Skeletal muscle tissue (tissue), 4 donors: ENCODE results near the gene MOB2. TPM values are rescaled to one million over a fixed set of nuclear protein-coding genes. Genes with fewer than 3 reads are reported as not detected.
"Not testable (repeated sequence)": the region's sequence is repeated elsewhere in the genome, so short reads cannot be mapped to it uniquely, and the experiment has no call there.

Experiments
- H3K27ac ChIP-seq: one replicate; pipeline ENCODE4 v1.7.0; 2013; ENCODE audit warnings: mild to moderate bottlenecking, low read depth, low read length, inconsistent platforms
- H3K27me3 ChIP-seq, 3 donors: one replicate each; pipeline ENCODE4 v1.7.0; 2013; ENCODE audit warnings: low read length in 3 of 3; ENCODE audit not compliant: control insufficient read depth in 3 of 3, insufficient read depth in 3 of 3
- H3K36me3 ChIP-seq, 3 donors: one replicate each; pipeline ENCODE4 v1.7.0; 2013; ENCODE audit warnings: low read length in 3 of 3; ENCODE audit not compliant: control insufficient read depth in 3 of 3, insufficient read depth in 3 of 3
- H3K4me1 ChIP-seq, 3 donors: one replicate each; pipeline ENCODE4 v1.7.0; 2013; ENCODE audit warnings: low read length in 3 of 3, mild to moderate bottlenecking in 3 of 3; ENCODE audit not compliant: control insufficient read depth in 3 of 3, insufficient read depth in 3 of 3
- H3K4me3 ChIP-seq, 3 donors: one replicate each; pipeline ENCODE4 v1.7.0; 2013; ENCODE audit warnings: low read length in 3 of 3
- H3K9ac ChIP-seq, 3 donors: one replicate each; pipeline ENCODE4 v1.7.0; 2013; ENCODE audit warnings: low read length in 3 of 3, mild to moderate bottlenecking in 3 of 3, moderate library complexity in 2 of 3, low read depth in 1 of 3
- H3K9me3 ChIP-seq, 3 donors: one replicate each; pipeline ENCODE4 v1.7.0; 2013; ENCODE audit warnings: low read length in 3 of 3; ENCODE audit not compliant: control insufficient read depth in 3 of 3
- total RNA-seq: library from RNA; depleted of rRNA; stranded (reverse); fragments of >200 nt; gene quantifications from one replicate; pipeline ENCODE4 v1.2.3, GENCODE V29; 2014
- donor health status: Osteomylitis.

MOB2 gene
- total RNA-seq, 1 donor from 2014 or later, result 18.3 TPM

DNA sequence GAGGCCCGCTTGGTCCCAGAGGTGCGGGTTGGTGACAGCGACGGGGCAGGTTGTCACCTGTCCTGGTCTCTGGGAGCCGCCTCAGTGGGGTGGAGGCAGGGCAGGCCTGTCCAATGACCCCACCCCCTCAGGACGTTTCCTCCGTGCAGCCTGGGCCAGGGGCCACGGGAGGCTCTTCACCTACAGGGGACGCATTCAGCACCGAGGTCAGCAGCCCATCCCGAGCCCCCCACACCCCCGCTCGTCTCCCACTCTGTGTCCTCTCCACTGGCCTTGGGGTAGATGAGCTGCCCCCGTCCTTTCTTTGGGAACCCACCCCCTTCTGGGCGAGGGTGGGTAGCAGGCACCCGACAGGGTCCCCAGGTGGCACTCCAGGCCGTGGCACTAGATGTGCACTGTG is 61.1 kb downstream of the MOB2 start:
- peaks cover 0 to 3% (median 0%) of the 10 kb centered on the region in 3 donors for H3K9me3 ChIP-seq
- H3K4me1 ChIP-seq, result no peaks in the 10 kb centered on the region
- H3K27ac ChIP-seq, result no peak overlapping the region
- H3K27me3 ChIP-seq, result peaks cover 0 to 16% (median 0%) of the 10 kb centered on the region in 3 donors
- H3K4me3 ChIP-seq, result no peak overlapping the region
- no peaks in the 10 kb centered on the region for H3K36me3 ChIP-seq
- H3K9ac ChIP-seq, result no peak overlapping the region

DNA sequence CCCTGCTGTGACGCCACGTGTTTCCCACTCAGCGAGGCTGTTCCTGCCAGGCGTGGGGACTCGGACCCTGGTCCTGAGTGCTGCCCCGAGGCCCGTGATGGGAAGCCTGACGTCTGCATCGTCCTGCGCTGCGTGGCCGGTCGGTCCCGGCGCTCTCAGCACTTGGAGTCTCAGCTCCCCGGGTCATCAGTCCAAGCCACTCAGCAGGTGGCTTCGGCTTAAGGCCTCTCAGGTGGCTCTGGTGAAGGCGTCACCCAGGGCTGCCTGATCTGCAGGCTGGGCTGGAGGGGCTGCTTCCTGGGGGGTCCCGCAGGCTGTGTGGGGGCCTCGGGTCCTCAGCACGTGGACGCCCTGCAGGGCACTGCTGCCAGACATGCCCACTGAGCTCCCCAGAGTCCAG is 61.6 kb downstream of the MOB2 start:
- Histone ChIP-seq H3K27me3 (peaks cover 0 to 16% (median 0%) of the 10 kb centered on the region in 3 donors), H3K4me1 (no peaks in the 10 kb centered on the region), H3K36me3 (no peaks in the 10 kb centered on the region), H3K9ac (no peak overlapping the region), H3K4me3 (no peak overlapping the region), H3K9me3 (peaks cover 0 to 3% (median 0%) of the 10 kb centered on the region in 3 donors), H3K27ac (no peak overlapping the region)

DNA sequence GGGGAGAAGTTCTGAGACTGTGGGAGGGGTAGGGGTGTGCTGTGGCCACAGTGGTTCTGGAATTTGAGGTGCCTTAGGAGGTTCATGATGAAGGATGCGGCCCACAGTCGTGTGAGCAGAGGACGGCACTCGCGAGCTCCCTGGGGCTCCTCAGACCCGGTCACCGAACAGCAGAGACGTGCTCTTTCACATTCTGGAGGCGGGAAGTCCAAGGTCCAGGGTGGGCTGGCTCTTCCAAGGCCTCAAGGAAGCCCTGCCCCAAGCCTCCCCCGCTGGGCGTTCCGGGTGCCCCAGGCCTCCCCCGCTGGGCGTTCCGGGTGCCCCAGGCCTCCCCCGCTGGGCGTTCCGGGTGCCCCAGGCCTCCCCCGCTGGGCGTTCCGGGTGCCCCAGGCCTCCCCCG is 63.2 kb downstream of the MOB2 start:
- H3K27me3 ChIP-seq, result peaks cover 0 to 16% (median 0%) of the 10 kb centered on the region in 3 donors
- H3K4me3 ChIP-seq, H3K36me3 ChIP-seq, H3K4me1 ChIP-seq, H3K9ac ChIP-seq, H3K27ac ChIP-seq, H3K9me3 ChIP-seq: not testable (repeated sequence)

DNA sequence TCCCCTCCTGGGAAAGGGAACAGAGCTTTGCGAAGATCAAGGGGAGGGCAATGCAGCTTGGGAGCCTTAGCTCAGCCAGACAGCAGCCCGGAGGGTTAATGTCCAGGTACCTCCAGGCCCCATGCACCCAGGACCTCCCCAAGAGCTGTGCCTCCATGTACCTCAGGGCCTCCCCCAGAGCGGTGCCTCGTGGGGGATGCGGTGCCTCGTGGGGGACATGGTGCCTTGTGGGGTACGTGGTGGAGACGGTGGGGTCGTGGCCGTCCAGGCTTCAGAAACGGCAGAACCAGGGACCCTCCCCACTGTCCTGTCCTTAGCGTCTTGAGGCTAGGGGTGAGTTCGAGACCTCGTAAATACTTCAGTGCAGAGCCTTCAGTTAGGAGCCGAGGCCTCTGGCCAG is 63.6 kb downstream of the MOB2 start:
- Histone ChIP-seq H3K4me3 (no peak overlapping the region), H3K27me3 (peaks cover 0 to 16% (median 0%) of the 10 kb centered on the region in 3 donors), H3K4me1 (no peaks in the 10 kb centered on the region), H3K27ac (no peak overlapping the region), H3K9ac (no peak overlapping the region), H3K36me3 (no peaks in the 10 kb centered on the region), H3K9me3 (peaks cover 0 to 4% (median 2%) of the 10 kb centered on the region in 3 donors)

DNA sequence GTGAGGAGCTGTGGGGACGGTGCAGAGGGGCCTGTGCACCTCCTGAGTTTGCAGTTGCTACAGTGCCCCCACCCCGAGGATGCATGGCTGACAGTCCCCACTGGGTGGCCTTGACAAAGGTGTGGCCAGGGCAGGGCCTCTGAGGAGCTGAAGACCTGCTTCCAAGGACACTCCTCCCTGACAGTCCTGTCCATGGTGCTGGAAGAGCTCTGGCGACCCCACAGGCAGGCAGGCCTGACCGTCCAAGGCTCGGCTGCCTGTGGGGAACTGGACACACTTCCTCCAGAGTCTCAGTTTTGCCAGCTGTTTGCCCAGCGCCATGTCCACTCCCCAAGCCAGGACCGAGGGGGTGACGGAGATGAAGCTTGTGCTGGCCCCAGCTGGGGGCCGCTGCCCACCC is 64.1 kb downstream of the MOB2 start:
- H3K27ac ChIP-seq, result no peak overlapping the region
- H3K4me3 ChIP-seq, result no peak overlapping the region
- H3K9ac ChIP-seq, result no peak overlapping the region
- H3K9me3 ChIP-seq, result peaks cover 0 to 5% (median 4%) of the 10 kb centered on the region in 3 donors
- no peaks in the 10 kb centered on the region for H3K4me1 ChIP-seq
- peaks cover 0 to 16% (median 0%) of the 10 kb centered on the region in 3 donors for H3K27me3 ChIP-seq
- no peaks in the 10 kb centered on the region for H3K36me3 ChIP-seq

DNA sequence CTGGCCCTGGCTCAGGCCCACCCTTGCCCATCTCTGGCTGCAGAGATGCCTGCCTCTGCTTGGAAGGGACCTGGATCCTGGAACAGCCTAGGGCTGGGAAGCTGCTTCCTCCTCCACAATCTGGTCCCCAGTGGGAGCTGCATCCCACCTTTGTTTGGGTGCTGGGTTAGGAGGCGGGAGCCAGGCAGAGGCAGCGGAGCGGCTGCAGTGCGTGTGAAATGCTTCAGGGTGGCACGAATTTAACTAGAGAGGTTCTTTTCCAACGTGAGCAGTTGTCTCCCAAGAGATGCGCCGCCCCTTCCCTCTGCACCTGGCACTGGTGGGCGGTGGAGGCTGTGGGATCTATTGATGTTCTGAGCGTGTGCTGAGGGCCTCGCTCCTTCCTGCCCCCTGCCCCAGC is 65.3 kb downstream of the MOB2 start:
- H3K4me3 ChIP-seq, result no peak overlapping the region
- peaks cover 0 to 16% (median 0%) of the 10 kb centered on the region in 3 donors for H3K27me3 ChIP-seq
- H3K36me3 ChIP-seq, result no peaks in the 10 kb centered on the region
- H3K9me3 ChIP-seq, result peaks cover 0 to 8% (median 6%) of the 10 kb centered on the region in 3 donors
- no peaks in the 10 kb centered on the region for H3K4me1 ChIP-seq
- H3K27ac ChIP-seq, result no peak overlapping the region
- no peak overlapping the region for H3K9ac ChIP-seq

DNA sequence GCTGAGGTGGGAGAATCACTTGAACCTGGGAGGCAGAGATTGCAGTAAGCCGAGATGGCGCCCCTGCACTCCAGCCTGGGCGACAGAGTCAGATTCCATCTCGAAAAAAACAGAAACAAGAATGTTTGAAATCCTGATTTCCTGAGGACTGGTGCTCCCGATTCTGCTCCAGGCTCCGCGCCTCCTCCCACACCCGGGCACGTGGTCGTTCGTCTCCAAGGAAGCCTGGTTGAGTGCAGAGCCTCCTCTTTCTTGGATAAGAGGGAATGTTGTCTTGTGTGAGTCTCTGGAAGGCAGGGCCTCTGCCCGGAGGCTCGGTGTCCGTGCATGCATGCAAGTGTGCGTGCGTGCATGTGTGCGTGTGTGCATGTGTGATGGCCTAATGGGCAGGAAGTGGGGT is 66.8 kb downstream of the MOB2 start:
- H3K36me3 ChIP-seq, result no peaks in the 10 kb centered on the region
- no peak overlapping the region for H3K4me3 ChIP-seq
- H3K27ac ChIP-seq, result no peak overlapping the region
- no peak overlapping the region for H3K9ac ChIP-seq
- peaks cover 0 to 12% (median under 1%) of the 10 kb centered on the region in 3 donors for H3K27me3 ChIP-seq
- H3K9me3 ChIP-seq, result peaks cover 0 to 9% (median 8%) of the 10 kb centered on the region in 3 donors
- H3K4me1 ChIP-seq, result no peaks in the 10 kb centered on the region

Other genes starting within 250 kb of the MOB2 start
- 8.9 TPM for gene TOLLIP, start 177.1 kb downstream of the MOB2 start, total RNA-seq
- 1.0 TPM for gene BRSK2, start 96.8 kb downstream of the MOB2 start, total RNA-seq
- 0.52 TPM for gene DUSP8, start 85.5 kb upstream of the MOB2 start, total RNA-seq
- not detected for gene KRTAP5-1, start 98.5 kb upstream of the MOB2 start, total RNA-seq
- not detected for gene KRTAP5-2, start 111.5 kb upstream of the MOB2 start, total RNA-seq
- gene KRTAP5-3, start 121.7 kb upstream of the MOB2 start, total RNA-seq, result not detected
- gene KRTAP5-4, start 135.4 kb upstream of the MOB2 start, total RNA-seq, result not detected
- gene KRTAP5-5, start 143.0 kb upstream of the MOB2 start, total RNA-seq, result not detected
- not detected for gene KRTAP5-6, start 210.4 kb upstream of the MOB2 start, total RNA-seq